BLaER1 treated with 17β-estradiol and CSF1 and Interleukin-3, amounts not matched to agents 10 nM and 100 nM (cell line): ENCODE measurements around the gene UBB.

ENCODE experiments used
- H3K27ac ChIP-seq, 11 experiments: shearing (Covaris generic); formaldehyde crosslinking; 2 replicates each; pipeline ENCODE4 v1.8.1; 2022
- H3K27me3 ChIP-seq, 11 experiments: shearing (Covaris generic); formaldehyde crosslinking; 2 replicates each; pipeline ENCODE4 v1.8.1; 2022
- H3K36me3 ChIP-seq, 11 experiments: shearing (Covaris generic); formaldehyde crosslinking; 2 replicates each; pipeline ENCODE4 v1.8.1; 2022
- H3K4me1 ChIP-seq, 10 experiments: shearing (Covaris generic); formaldehyde crosslinking; 2 replicates each; pipeline ENCODE4 v1.8.1; 2022
- H3K4me2 ChIP-seq, 11 experiments: shearing (Covaris generic); formaldehyde crosslinking; 2 replicates each; pipeline ENCODE4 v1.8.1; 2022
- H3K4me3 ChIP-seq, 10 experiments: shearing (Covaris generic); formaldehyde crosslinking; 2 replicates each; pipeline ENCODE4 v1.8.1; 2022
- H3K9ac ChIP-seq, 11 experiments: shearing (Covaris generic); formaldehyde crosslinking; 2 replicates each; pipeline ENCODE4 v1.8.1; 2022
- H3K9me3 ChIP-seq, 11 experiments: shearing (Covaris generic); formaldehyde crosslinking; replicated peaks in 1 of 11; 2 replicates each; pipeline ENCODE4 v1.8.1; 2022
- H4K20me1 ChIP-seq, 11 experiments: shearing (Covaris generic); formaldehyde crosslinking; 2 replicates each; pipeline ENCODE4 v1.8.1; 2022
- Cebpa-rat ChIP-seq, 11 experiments: shearing (Covaris generic); IDR thresholded peaks; 2 replicates each; pipeline ENCODE4 v1.8.1; 2022

UBB gene

GRCh38 chr17:16363749-16364536 is 16.9 kb upstream of the UBB start:
- Histone ChIP-seq H3K36me3 (no peaks in the 10 kb centered on the region), H3K4me2 (no peak overlapping the region), H3K27ac (no peak overlapping the region), H3K9me3 (no peaks in the 10 kb centered on the region), H3K9ac (no peak overlapping the region; a peak in 1 of 22 replicates), H4K20me1 (no peaks in the 10 kb centered on the region), H3K27me3 (no peaks in the 10 kb centered on the region), H3K4me3 (no peak overlapping the region), H3K4me1 (no peaks in the 10 kb centered on the region)
- TF ChIP-seq Cebpa-rat (IDR thresholded peaks at IDR 0.05): no peak

DNA sequence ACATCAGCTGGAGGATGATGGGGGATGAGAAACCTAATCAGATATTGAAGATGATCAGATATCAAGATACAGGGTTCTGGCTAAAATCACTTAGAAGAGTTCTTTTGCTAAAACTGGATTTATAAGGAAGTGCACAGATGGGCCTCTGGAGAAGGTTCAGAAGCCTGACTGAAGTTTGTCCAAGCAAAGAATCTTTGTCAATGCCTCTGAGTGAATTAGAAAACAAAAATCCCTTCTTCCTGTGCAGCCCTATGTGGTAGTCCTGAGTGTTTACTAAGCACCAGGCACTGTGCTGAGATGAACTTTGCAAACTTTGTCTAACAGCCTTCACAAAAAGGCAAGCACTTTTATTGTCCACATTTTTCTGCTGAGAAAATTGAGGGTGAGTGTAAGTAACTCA is 16.3 kb upstream of the UBB start:
- Histone ChIP-seq H3K36me3 (no peaks in the 10 kb centered on the region), H3K4me2 (no peak overlapping the region), H3K4me1 (no peaks in the 10 kb centered on the region), H4K20me1 (no peaks in the 10 kb centered on the region), H3K27ac (no peak overlapping the region), H3K9me3 (no peaks in the 10 kb centered on the region), H3K27me3 (no peaks in the 10 kb centered on the region), H3K4me3 (no peak overlapping the region), H3K9ac (no peak overlapping the region; a peak in 1 of 22 replicates)
- no peak for TF ChIP-seq Cebpa-rat (IDR thresholded peaks at IDR 0.05)

- H3K9ac ChIP-seq: no peak overlapping the region
Measured at GRCh38 chr17:16371742-16372141, 9.1 kb upstream of the UBB start.

DNA sequence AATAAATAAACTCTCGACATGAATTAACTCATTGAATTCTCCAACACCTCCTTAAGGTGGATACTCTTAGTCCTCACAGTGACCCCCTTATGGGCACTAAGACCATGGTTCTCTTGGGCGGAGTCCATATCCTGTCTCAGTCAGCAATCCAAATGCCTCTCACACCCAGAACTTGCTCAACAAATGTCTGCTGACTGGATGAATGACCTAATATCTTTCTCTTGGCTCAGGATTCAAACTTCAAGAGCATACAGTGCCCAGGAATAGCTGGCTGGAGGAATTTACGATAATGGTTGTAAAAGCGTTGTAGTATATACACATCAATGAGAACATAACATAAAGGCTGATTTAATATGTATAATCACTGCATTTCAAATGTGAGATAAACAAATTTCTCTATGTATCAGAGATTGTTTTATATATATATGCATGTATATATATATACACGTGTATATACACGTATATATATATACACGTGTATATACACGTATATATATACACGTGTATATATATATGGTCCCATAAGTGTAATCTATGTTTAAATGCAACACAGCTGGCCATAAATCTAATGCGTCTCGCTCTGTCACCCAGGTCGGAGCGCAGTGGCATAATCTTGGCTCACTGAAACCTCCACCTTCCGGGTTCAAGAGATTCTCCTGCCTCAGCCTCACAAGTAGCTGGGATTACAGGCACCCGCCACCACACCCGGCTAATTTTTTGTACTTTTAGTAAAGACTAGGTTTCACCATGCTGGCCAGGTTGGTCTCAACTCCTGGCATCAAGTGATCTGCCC is 6.5 kb upstream of the UBB start:
- no peak overlapping the region for H3K4me3 ChIP-seq
- TF ChIP-seq Cebpa-rat (IDR thresholded peaks at IDR 0.05): no peak
- H3K27ac ChIP-seq: 0 out of 22 replicates have a peak overlapping the region, but pooled peaks of 1 of the 11 experiments have one; percentile 13
- H3K9me3 ChIP-seq: no peaks in the 10 kb centered on the region
- H3K9ac ChIP-seq: no peak overlapping the region
- H3K27me3 ChIP-seq: no peaks in the 10 kb centered on the region
- H3K4me1 ChIP-seq: peaks cover 0 to 27% (median 0%) of the 10 kb centered on the region in 10 experiments; a peak in 6 of 20 replicates
- H4K20me1 ChIP-seq: no peaks in the 10 kb centered on the region
- no peaks in the 10 kb centered on the region for H3K36me3 ChIP-seq
- H3K4me2 ChIP-seq: peak overlapping the region in 3 of 11 experiments; percentile 27 to 43 (median 41); a peak in 5 of 22 replicates

More at GRCh38 chr17:16371742-16372141, 9.1 kb upstream of the UBB start:
- Histone ChIP-seq H3K27ac (no peak overlapping the region), H3K4me2 (no peak overlapping the region), H3K4me1 (peaks cover 0 to 22% (median 0%) of the 10 kb centered on the region in 10 experiments; a peak in 6 of 20 replicates), H3K27me3 (no peaks in the 10 kb centered on the region), H3K9me3 (no peaks in the 10 kb centered on the region), H3K4me3 (no peak overlapping the region), H3K36me3 (no peaks in the 10 kb centered on the region), H4K20me1 (no peaks in the 10 kb centered on the region)
- no peak for TF ChIP-seq Cebpa-rat (IDR thresholded peaks at IDR 0.05)

DNA sequence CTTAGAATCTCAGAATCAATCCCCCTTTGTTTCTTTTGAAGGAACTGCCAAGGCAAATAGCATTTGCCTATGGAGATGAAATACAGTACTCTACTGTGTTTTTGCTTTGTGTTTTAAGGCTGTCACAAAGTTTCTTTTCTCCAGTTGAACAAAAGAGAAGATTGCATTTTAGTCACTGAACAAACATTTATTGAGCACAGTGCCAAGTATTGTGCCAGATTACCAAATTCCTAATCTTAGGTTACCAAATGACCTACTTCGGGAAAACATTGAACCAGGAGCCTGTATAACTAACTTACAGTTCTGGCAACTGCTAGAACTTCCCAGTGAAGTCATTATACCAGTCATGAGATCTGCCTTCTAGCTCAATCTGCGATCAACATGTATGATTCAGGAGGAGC is 3.0 kb upstream of the UBB start:
- no peak overlapping the region for H3K4me3 ChIP-seq
- H3K4me2 ChIP-seq: no peak overlapping the region
- no peaks in the 10 kb centered on the region for H3K27me3 ChIP-seq
- H3K4me1 ChIP-seq: peaks cover 13 to 35% (median 21%) of the 10 kb centered on the region in 10 experiments
- no peak overlapping the region for H3K9ac ChIP-seq
- H3K36me3 ChIP-seq: peaks cover 12 to 15% (median 14%) of the 10 kb centered on the region in 11 experiments
- H3K27ac ChIP-seq: no peak overlapping the region
- peaks cover 15 to 18% (median 18%) of the 10 kb centered on the region in 11 experiments for H4K20me1 ChIP-seq
- H3K9me3 ChIP-seq: no peaks in the 10 kb centered on the region
- no peak for TF ChIP-seq Cebpa-rat (IDR thresholded peaks at IDR 0.05)

- no peak for TF ChIP-seq Cebpa-rat (IDR thresholded peaks at IDR 0.05)
- Histone ChIP-seq H3K4me1 (peaks cover 21 to 40% (median 29%) of the 10 kb centered on the region in 10 experiments), H4K20me1 (peaks cover 23 to 27% (median 26%) of the 10 kb centered on the region in 11 experiments), H3K27ac (no peak overlapping the region), H3K4me2 (no peak overlapping the region), H3K36me3 (peaks cover 19 to 24% (median 22%) of the 10 kb centered on the region in 11 experiments), H3K9me3 (no peaks in the 10 kb centered on the region), H3K27me3 (no peaks in the 10 kb centered on the region), H3K4me3 (no peak overlapping the region), H3K9ac (no peak overlapping the region)
Measured at GRCh38 chr17:16378636-16379282, 2.1 kb upstream of the UBB start.

GRCh38 chr17:16379654-16380053 is 1.2 kb upstream of the UBB start:
- H3K27ac ChIP-seq: peak overlapping the region in 1 of 11 experiments; percentile 99; a peak in 2 of 22 replicates
- no peak for TF ChIP-seq Cebpa-rat (IDR thresholded peaks at IDR 0.05)
- no peak overlapping the region for H3K4me3 ChIP-seq
- H3K4me2 ChIP-seq: peak overlapping the region in 4 of 11 experiments; percentile 3 to 84 (median 66); a peak in 6 of 22 replicates
- H3K9ac ChIP-seq: no peak overlapping the region; a peak in 1 of 22 replicates
- H3K9me3 ChIP-seq: no peaks in the 10 kb centered on the region
- H3K36me3 ChIP-seq: peaks cover 19 to 32% (median 27%) of the 10 kb centered on the region in 11 experiments
- H4K20me1 ChIP-seq: peaks cover 32 to 36% (median 35%) of the 10 kb centered on the region in 11 experiments
- peaks cover 30 to 40% (median 36%) of the 10 kb centered on the region in 10 experiments for H3K4me1 ChIP-seq
- H3K27me3 ChIP-seq: no peaks in the 10 kb centered on the region

GRCh38 chr17:16381496-16381820 is 567 bp downstream of the UBB start:
- TF ChIP-seq Cebpa-rat (IDR thresholded peaks at IDR 0.05): no peak
- H3K9ac ChIP-seq: peak overlapping the region; percentile 83 to 97 (median 93)
- H3K4me3 ChIP-seq: peak overlapping the region; percentile 69 to 89 (median 80)
- H3K4me2 ChIP-seq: peak overlapping the region; percentile 83 to 98 (median 93)
- H3K27me3 ChIP-seq: peaks cover 0 to 1% (median 0%) of the 10 kb centered on the region in 11 experiments; a peak in 1 of 22 replicates
- H4K20me1 ChIP-seq: peaks cover 33 to 49% (median 41%) of the 10 kb centered on the region in 11 experiments
- peaks cover 19 to 33% (median 27%) of the 10 kb centered on the region in 11 experiments for H3K36me3 ChIP-seq
- peak overlapping the region; percentile 88 to 100 (median 98) for H3K27ac ChIP-seq
- no peaks in the 10 kb centered on the region for H3K9me3 ChIP-seq
- peaks cover 33 to 53% (median 46%) of the 10 kb centered on the region in 10 experiments for H3K4me1 ChIP-seq
